ENCODE data around the gene ZNF497.

Gene ZNF497

GRCh38 chr19:58362272-58362994 is at the start of gene ZNF497:
Gene ZNF497 (minus strand): TSS chr19:58362751. CDS start chr19:58357635, 5,116 bp downstream.
- Histone ChIP-seq H3K79me2 (ENCODE audit: control insufficient read depth, low read length) (peaks cover 10% of the 10 kb centered on the region), H4K20me1 (ENCODE audit: control insufficient read depth, insufficient read depth, low read depth, low read length) (no peaks in the 10 kb centered on the region), H3K36me3 (ENCODE audit: control insufficient read depth, low read length) (peaks cover 3% of the 10 kb centered on the region; the same call in 1 of the 2 replicates), H3K27ac (ENCODE audit: low read depth, low read length) (peak within 1 kb of the TSS; percentile 63), H3K9me2 (replicated peaks; ENCODE audit: control insufficient read depth, low read length) (no peaks in the 10 kb centered on the region), H3K4me2 (ENCODE audit: low read length) (peak within 1 kb of the TSS; percentile 99), H3K27me3 (ENCODE audit: control insufficient read depth, low read length) (no peaks in the 10 kb centered on the region), H3F3A (ENCODE audit: control insufficient read depth, insufficient read depth) (peaks cover 6% of the 10 kb centered on the region; the same call in 1 of the 2 replicates), H3K4me1 (ENCODE audit: control insufficient read depth, low read length) (peaks cover 15% of the 10 kb centered on the region), H3K9me3 (ENCODE audit: control insufficient read depth, insufficient read depth, low read length) (no peaks in the 10 kb centered on the region), H3K4me3 (ENCODE audit: low read length) (peak within 1 kb of the TSS; percentile 99)
- TF ChIP-seq EZH2phosphoT487 (IDR thresholded peaks at IDR 0.05; ENCODE audit: borderline replicate concordance, low read length) (no peak; the same call in 1 of the 2 replicates), CTCF (IDR thresholded peaks at IDR 0.05; ENCODE audit: low read depth, low read length, poor library complexity, severe bottlenecking) (no peak)

- Histone ChIP-seq H3K4me2 (ENCODE audit: low read length) (peak overlapping the region; percentile 74), H3K9me2 (replicated peaks; ENCODE audit: control insufficient read depth, low read length) (no peaks in the 10 kb centered on the region), H3K36me3 (ENCODE audit: control insufficient read depth, low read length) (peaks cover 5% of the 10 kb centered on the region; the same call in 1 of the 2 replicates), H3K79me2 (ENCODE audit: control insufficient read depth, low read length) (peaks cover 34% of the 10 kb centered on the region), H3K4me1 (ENCODE audit: control insufficient read depth, low read length) (peaks cover 24% of the 10 kb centered on the region), H3K9me3 (ENCODE audit: control insufficient read depth, insufficient read depth, low read length) (no peaks in the 10 kb centered on the region), H3K4me3 (ENCODE audit: low read length) (peak overlapping the region; percentile 100), H3K27me3 (ENCODE audit: control insufficient read depth, low read length) (no peaks in the 10 kb centered on the region), H3F3A (ENCODE audit: control insufficient read depth, insufficient read depth) (peaks cover 5% of the 10 kb centered on the region; the same call in 1 of the 2 replicates), H3K27ac (ENCODE audit: low read depth, low read length) (peak overlapping the region; percentile 36), H4K20me1 (ENCODE audit: control insufficient read depth, insufficient read depth, low read depth, low read length) (no peaks in the 10 kb centered on the region)
- TF ChIP-seq EZH2phosphoT487 (IDR thresholded peaks at IDR 0.05; ENCODE audit: borderline replicate concordance, low read length) (no peak), CTCF (IDR thresholded peaks at IDR 0.05; ENCODE audit: low read depth, low read length, poor library complexity, severe bottlenecking) (no peak)
Measured at GRCh38 chr19:58409010-58409790, 46.6 kb upstream of the ZNF497 start.

GRCh38 chr19:58408152-58409009 is 45.8 kb upstream of the ZNF497 start, which contains the start of gene ZNF584:
Gene ZNF584 (plus strand): TSS chr19:58408649. CDS start chr19:58409148, 499 bp downstream.
- TF ChIP-seq CTCF (IDR thresholded peaks at IDR 0.05; ENCODE audit: low read depth, low read length, poor library complexity, severe bottlenecking) (peak; percentile 48), EZH2phosphoT487 (IDR thresholded peaks at IDR 0.05; ENCODE audit: borderline replicate concordance, low read length) (no peak)
- Histone ChIP-seq H3F3A (ENCODE audit: control insufficient read depth, insufficient read depth) (peaks cover 9% of the 10 kb centered on the region), H3K4me1 (ENCODE audit: control insufficient read depth, low read length) (peaks cover 24% of the 10 kb centered on the region), H3K9me3 (ENCODE audit: control insufficient read depth, insufficient read depth, low read length) (no peaks in the 10 kb centered on the region), H3K27me3 (ENCODE audit: control insufficient read depth, low read length) (no peaks in the 10 kb centered on the region), H3K36me3 (ENCODE audit: control insufficient read depth, low read length) (peaks cover 5% of the 10 kb centered on the region; the same call in 1 of the 2 replicates), H3K9me2 (replicated peaks; ENCODE audit: control insufficient read depth, low read length) (no peaks in the 10 kb centered on the region), H3K4me2 (ENCODE audit: low read length) (peak within 1 kb of the TSS; percentile 74), H3K79me2 (ENCODE audit: control insufficient read depth, low read length) (peaks cover 31% of the 10 kb centered on the region), H3K27ac (ENCODE audit: low read depth, low read length) (peak within 1 kb of the TSS; percentile 57), H3K4me3 (ENCODE audit: low read length) (peak within 1 kb of the TSS; percentile 100), H4K20me1 (ENCODE audit: control insufficient read depth, insufficient read depth, low read depth, low read length) (no peaks in the 10 kb centered on the region)
